Sigmoid colon (tissue), 3 donors: ENCODE data around the gene LPCAT1.

ENCODE experiments used
- POLR2A ChIP-seq, 2 donors: fragments of 450-650 bp; IDR thresholded peaks; one replicate each; pipeline ENCODE4 v1.6.1; 2016; ENCODE audit warnings: antibody characterized with exemption in 2 of 2, mild to moderate bottlenecking in 2 of 2, moderate library complexity in 2 of 2
- TF ChIP-seq, protein P1 (sequence below), 4 experiments: fragments of 450-650 bp in 3 of 4; fragments of 200-600 bp in 1 of 4; IDR thresholded peaks; one replicate each; pipeline ENCODE4 v1.5.1; 2016 to 2019; ENCODE audit warnings: antibody characterized with exemption in 4 of 4, mild to moderate bottlenecking in 3 of 4, moderate library complexity in 2 of 4

DNA sequence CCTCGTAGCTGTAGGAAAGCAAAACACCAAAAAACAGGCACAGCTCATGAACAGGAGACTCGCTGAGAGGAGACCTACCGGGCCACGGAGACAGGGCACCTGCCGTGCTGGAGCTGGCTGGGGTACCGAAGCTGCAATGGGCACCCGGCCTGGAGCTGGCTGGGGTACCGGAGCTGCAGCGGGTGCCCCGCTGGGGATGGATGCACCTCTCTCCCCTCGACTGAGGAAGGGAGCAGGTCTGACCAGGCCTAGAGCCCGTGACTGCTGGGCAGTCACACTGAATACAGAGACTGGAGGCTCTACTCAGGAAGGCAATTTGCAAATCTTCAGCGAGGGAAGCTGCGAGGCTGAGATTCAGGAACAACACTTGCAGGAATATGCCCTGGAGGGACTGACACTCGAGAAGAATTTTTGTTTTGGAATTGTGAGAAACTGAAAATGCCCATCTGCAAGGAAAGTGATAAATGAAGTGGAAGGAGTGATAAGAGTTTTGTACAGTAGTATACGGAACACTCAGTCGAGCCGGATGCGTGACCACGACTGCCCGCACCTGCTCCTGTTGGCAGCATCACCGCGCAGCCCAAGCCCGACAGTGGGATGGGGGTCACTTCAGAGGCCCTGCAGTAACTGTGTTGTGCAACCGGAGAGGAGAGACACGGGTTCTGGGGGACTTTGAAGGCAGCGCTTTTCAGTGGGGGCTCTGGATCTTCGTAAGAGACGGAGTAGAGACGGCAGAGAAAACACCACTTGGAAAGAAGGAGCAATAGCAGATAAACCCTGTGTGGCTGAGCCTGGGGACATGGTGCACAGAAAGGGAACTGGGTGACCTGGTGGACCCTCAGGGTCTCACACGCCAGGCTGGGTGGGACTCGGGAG, 27.9 kb upstream of the LPCAT1 start:
- TF ChIP-seq, protein P1, sequence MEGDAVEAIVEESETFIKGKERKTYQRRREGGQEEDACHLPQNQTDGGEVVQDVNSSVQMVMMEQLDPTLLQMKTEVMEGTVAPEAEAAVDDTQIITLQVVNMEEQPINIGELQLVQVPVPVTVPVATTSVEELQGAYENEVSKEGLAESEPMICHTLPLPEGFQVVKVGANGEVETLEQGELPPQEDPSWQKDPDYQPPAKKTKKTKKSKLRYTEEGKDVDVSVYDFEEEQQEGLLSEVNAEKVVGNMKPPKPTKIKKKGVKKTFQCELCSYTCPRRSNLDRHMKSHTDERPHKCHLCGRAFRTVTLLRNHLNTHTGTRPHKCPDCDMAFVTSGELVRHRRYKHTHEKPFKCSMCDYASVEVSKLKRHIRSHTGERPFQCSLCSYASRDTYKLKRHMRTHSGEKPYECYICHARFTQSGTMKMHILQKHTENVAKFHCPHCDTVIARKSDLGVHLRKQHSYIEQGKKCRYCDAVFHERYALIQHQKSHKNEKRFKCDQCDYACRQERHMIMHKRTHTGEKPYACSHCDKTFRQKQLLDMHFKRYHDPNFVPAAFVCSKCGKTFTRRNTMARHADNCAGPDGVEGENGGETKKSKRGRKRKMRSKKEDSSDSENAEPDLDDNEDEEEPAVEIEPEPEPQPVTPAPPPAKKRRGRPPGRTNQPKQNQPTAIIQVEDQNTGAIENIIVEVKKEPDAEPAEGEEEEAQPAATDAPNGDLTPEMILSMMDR (IDR thresholded peaks at IDR 0.05): no peak
- no peak for TF ChIP-seq POLR2A (IDR thresholded peaks at IDR 0.05)
